Activated CD8-positive, alpha-beta memory T cell treated with anti-CD3 and anti-CD28 coated beads, Interleukin-2, amount 50 U/mL, for 48 hours (primary cell): ENCODE results near the gene SMC1B.
A peak's percentile ranks its signal among the peaks of the same experiment; 100 is the strongest.
"Not testable (repeated sequence)": the region's sequence is repeated elsewhere in the genome, so short reads cannot be mapped to it uniquely, and the experiment has no call there.

Source experiments
- DNase-seq: peaks from one replicate; pipeline ENCODE4 v3.0.0-alpha.2; 2020

Gene SMC1B

DNA sequence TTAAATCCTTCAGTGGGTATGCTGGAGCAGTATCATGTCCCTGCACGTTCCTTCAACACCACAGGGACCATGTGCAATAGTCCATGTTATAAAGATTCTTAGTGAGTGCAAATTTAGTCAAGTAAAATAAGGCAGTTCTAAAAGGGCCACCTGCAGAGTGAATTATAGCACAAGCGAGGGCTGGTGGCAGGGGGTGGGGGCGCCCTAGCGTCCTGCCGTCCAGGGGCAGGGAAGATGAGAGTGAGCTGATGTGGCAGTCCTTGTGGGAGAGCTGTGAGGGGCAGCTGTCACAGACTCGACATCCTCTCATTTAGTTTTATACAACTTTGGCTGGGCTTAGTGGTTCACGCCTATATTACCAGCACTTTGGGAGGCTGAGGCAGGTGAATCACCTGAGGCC is 74.6 kb downstream of the SMC1B start:
- DNase-seq, result no peak

DNA sequence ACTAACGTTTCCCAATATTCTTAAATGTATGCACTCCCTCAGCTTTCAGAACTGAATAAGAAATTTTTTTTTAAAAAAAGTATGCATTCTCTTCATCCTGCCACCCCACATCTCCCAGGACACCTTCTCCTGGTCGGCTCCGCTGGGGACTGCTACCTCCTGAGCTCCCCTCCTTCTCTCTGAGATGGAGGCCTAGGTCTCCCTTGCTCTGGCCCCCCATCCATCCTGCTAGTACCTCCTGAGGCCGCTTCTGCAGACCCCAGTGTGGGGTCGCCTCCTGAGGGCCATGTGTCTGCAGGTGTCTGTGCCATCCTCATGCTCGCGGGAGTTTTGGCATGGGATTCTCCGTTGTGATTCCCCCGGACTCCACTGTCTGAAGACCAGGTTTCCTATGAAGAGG is 75.9 kb downstream of the SMC1B start:
- no peak for DNase-seq

DNA sequence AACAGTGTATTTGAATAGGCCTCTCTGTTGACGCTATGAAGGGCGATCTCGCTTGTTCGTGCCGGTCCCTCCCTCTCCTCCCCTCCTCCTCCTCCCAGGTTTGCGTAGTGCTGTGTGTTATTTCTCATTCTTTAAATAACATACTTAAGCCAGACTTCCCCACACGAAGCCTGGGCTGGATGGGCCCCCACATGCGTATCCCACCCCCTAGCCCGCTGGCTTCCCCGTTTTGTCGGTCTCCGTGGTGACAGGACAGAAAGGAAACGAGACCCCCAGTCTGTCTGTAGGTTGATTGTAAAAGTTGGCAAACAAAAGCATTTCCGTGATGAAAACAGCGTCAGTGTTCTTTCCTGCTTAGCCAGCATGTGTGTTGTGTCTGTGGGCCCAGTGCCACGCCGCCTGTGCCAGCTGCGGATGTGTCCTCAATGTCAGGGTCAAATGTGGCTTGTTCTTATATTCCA is 76.4 kb downstream of the SMC1B start:
- DNase-seq, result no peak

DNA sequence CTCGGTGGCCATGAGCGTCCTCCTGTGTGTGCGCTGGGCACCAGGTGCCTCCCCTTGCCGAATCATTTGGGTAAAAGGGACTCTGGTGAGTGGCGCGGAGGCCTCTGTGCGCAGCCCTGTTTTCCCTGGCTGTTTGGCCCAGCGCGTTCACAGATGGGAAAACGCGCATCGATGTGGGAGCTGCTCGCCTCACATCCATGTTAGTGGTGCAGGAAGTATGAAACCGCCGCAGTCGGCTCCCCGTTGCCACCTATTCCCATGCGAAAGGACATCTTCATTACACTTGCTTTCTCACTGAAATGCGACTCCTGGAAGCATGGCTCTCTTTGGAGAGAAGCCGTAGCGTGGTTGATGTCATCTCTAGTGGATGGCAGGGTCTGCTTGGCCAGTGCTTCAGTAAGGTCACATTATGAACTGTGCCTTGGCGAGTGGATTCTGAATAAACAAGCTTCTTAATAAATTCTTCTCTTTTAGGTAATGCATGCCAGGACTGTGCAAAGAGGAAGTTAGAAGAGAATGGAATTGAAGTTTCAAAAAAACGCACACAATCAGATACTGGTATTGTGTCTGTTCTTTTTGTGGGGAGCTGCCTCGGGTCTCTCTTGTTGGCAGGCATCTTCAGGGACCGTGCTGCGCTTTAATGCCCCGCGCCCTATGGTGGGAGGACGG is 77.4 kb downstream of the SMC1B start:
- DNase-seq, result no peak

DNA sequence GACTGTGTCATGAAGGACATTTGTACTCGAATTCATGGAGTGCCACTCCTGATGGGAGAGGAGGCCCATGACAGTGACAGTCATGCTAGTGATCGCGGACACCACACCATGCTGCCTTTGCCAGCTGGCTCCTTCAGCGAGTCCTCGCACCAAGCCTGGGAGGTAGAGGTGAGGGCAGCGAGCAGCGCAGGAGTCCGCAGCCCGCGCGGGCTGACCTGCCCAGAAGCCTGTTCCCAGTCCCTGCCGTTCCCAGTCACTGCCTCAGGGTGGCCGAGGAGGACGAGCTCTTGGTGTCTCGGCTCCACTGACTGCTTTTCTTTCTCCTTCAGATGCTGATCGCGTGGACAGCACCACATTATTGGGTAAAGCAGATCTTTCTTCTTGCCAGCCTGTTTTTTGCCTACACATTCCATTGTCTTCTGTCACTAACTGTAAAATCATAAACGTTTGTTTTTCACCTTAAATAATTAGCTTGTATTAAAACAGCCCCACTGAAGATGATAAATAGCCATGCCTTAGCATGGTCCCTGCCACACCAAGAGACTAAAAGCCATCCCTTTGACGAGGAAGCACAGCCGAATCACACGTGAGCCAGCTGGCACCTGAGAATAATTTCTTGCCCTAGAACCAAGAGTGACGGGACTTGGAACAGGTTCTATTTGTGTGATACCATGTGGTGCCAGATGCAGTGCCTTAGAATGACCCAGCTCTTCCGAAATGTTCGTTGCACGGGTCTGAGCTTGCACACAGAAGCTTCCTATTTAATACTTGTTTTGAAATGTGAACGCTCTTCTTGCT is 78.2 kb downstream of the SMC1B start:
- no peak for DNase-seq

DNA sequence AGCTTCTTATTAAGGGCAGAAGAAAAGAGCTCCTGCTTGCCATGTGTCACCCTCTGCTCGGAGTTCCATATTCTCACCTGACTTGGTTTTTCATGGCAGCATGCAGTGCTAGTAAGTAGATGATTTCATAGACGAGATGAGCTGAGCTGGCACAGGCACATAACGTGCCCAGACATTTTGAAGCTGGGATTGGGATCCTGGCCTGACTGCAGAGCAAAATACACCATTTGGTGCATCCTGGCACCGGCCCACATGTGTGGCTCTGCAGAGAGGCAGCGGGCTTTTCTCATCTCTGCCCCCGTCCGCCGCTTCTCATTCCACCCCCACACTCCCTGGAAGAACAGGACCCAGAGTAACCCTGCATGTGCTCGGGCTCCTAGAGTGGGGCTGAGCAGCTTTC is 78.9 kb downstream of the SMC1B start:
- no peak for DNase-seq

DNA sequence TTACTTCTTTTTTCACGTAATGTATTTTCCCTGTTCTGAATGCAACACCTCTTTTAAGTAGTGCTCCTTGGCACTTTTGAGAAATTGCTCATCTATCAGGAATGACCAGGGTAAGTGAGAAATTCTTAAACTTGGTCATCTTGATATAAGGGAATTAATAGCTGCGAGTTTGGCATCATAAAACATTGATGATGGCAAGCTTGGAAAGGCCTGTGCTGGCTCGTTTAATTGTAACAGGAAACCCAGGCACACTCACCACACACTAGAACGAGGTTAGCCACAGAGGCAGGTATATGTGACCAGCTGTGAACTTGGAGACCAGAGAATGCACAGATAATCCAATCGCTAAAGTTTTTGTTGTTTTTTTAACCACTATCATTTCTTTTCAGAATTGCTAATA is 79.3 kb downstream of the SMC1B start:
- DNase-seq, result no peak

DNA sequence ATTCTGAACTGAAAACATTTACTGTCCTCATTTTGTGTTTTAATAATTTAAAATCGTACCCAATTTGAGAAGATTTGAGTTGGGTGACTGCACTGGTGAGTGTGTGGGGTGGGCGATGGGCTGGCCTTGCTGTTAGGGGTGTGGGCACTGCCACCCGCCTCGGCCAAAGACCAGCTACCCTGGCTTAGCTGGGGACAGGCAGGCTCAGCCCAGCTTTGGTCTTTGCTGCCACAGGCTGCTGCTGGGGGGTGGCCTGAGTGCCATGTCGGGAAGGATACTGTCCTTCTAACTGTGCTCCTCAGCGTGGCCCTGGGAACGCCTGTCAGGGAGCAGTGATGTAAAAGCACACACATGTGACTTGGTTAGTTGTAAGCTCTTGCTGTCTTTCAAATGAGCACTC is 81.4 kb downstream of the SMC1B start:
- no peak for DNase-seq

DNA sequence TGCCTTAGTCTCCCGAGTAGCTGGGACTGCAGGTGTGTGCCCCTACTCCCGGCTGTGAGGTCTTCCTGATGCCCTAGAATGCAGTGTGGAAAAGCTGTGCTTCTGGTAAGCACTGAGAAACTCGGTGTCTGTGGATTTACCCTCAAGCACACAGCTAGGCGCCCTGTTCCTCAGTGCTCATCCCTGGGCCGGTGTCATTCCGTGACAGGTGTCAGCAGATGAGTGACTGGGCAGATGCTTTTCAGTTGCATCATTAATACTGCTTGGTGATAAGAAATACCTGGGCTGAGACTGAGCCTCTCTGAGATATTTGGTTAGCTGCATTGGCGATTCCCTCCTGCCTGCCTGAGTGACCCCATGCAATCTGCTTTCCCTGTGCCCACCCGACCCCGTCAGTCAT is 81.9 kb downstream of the SMC1B start:
- no peak for DNase-seq

DNA sequence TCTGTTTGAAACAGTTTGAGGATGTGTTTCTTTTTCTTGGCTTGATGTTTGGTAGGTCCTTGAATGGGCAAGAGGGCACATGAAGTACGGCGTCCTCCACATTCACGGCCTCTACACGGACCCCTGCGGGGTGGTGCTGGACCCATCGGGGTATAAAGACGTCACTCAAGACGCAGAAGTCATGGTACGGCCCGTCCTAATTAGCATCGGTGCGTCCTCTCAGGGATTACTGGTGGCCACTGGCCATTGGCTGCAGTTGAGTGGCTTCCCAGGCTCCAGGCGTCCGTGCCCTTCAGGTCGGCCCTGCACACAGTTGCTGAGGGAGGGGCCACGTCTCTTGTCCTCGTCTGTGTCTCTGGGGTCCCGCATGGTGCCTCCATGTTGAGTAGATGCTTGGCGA is 82.9 kb downstream of the SMC1B start:
- no peak for DNase-seq

DNA sequence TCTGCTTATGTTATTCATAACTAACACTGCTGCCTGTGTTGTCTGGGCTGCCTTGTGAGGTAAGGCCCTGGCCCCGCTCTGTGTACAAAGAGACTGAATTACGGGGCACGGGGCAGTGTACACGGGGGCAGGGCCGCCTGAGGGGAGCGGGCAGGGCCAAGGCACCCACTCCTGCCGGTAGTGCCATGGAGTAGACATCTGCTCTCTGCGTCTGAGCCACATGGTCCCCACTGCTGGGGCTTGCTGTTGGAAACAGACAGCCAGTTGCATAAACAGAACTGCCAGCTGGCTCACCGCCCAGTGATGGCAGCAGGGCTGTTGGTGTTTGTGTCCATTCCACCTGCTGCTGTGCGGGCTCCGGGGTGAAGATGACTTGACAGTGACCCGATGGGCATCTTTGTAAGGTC is 83.9 kb downstream of the SMC1B start:
- no peak for DNase-seq

DNA sequence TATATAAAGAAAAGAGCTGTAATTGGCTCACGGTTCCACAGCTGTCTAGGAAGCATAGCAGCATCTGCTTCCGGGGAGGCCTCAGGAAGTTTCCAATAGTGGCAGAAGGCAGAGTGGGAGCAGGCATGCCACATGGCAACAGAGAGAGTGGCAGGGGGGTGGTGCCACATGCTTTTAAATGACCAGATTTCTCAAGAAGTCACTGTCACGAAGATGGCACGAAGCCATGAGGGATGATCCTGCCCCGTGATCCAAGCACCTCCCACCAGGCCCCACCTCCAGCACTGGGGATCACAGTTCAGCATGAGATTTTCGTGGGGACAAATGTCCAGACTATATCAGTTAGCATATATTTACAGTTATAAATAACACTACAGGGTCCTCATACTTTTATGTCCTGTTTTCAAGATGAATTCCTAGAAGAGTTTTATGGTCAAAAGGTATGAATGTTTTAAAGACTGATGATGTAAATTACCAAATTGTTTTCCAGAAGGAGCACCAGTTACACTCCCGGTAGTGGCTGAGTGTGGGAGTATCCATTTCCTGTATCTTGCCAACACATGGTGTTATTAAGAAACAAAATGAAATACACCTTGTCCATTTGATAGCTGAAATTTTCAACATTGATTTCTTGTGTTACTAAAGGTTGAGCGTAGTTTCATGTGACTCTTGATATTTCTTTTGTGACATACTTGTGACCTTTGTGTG is 84.4 kb downstream of the SMC1B start:
- DNase-seq, result no peak

DNA sequence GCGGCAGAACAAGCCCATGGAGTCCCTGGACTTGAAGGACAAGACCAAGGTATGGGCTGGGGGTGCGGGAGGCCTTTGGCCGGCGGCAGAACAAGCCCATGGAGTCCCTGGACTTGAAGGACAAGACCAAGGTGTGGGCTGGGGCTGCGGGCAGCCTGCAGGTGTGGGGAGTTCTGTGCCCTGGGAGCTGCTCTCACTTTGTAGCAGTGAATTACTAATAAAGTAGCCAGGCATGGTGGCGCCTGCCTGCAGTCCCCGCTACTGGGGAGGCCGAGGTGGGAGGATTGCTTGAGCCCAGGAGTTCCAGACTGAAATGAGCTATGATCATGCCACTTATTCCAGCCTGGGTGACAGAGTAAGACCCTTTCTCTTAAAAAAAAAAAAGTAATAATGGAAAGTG is 85.1 kb downstream of the SMC1B start:
- not testable (repeated sequence) for DNase-seq

DNA sequence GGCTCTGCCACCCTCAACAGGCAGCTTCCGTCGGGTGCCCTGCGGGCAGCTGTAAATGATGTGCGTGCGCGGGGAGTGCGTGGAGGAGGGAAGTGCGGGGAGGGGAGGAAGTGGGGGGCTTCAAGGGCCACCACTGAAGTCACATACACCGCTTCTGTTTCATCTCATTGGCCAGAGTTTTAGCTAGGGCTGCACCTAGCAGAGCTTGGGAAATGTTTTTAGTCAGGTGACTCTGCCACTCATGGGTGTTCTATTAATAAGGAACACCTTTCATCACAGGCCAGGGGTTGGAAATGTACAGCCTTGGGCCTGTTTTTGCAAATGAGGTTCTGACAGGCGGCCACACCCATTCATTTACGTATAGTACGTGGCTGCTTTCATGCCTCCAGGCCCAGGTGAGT is 89.1 kb downstream of the SMC1B start:
- no peak for DNase-seq

DNA sequence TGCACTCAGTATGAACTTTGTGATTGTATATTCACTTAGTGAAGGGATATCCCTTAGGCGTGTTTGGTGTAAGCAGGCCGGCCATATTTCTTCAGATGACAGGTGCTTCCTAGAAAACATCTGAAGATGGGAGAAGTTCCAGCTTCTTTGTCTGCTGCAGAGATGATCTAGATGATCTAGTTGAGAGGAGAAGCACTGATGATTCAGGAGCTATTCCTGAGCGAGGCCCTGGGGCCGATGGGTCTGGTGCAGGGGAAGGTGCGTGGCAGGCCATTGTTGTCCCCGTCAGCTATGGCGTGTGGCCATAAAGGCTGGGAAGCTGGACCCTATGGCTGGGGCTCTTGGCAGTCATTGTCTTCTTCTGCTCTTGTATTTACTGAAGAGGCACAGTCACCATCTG is 89.7 kb downstream of the SMC1B start:
- no peak for DNase-seq

DNA sequence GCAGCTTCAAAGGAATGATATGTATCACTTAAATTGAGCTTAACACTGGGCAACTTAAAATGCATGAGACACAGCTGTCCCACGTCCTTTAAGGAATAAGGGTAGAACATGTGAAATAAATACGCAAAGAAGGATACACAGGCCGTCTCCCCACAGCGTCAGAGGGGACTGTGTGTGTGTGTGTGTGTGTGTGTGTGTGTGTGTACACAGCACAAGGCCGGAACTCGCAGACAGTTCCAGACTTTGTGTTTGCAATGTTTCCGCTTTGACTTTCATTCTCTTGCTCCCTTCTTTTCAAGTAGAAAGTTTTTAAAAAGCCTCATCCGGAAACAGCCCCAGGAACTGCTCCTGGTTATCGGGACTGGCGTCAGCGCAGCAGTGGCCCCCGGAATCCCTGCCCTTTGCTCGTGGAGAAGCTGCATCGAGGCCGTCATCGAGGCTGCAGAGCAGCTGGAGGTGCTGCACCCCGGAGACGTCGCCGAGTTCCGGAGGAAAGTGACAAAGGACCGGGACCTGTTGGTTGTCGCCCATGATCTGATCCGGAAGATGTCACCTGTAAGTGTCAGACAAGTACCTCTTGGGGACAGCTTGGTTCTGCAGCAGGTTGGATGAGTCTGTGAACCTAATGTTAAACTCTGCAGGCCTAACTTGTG is 90.4 kb downstream of the SMC1B start:
- DNase-seq, result no peak

DNA sequence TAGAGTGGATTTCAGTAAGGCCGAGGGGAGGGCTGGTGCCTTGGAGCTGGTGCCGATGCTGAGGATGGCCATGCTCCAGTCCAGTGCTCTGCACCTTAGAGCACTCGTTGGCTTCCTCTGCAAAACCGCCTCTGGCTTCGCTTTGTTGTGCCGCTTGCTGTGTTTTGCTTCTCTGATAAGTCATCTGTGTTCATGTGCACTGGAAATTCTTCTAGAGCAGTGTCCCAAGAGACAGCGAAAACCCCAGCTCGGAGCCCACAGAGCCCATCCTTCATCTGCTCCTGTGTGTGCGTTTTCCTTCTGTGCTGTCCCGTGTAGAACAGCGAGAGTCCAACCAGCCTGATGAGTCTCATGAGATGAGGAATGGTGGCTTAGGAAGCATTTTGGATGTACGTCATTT is 91.6 kb downstream of the SMC1B start:
- DNase-seq, result no peak

DNA sequence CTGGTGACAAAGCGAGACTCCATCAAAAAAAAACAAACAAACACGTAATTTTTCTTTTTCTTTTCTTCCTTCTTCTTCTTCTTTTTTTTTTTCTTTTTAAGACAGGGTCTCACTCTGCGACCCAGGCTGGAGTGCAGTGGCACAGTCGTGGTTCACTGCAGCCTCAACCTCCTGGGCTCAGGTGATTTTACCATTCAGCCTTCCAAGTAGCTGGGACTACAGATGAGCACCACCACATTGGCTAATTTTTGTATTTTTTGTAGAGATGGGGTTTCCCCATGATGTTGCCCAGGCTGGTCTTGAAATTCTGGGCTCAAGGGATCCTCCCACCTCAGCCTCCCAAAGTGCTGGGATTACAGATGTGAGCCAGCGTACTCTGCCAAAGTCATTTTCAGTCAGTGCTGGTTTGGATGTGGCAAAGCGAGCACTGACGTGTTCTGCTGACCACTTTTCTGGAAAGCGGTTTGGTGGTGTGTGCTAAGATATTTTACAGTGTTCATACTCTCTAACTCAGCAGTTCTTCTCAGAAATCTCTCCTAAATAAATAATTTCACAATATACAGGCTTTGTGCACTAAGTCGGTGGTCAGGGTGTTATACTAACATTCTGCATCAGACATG is 92.9 kb downstream of the SMC1B start:
- no peak for DNase-seq

DNA sequence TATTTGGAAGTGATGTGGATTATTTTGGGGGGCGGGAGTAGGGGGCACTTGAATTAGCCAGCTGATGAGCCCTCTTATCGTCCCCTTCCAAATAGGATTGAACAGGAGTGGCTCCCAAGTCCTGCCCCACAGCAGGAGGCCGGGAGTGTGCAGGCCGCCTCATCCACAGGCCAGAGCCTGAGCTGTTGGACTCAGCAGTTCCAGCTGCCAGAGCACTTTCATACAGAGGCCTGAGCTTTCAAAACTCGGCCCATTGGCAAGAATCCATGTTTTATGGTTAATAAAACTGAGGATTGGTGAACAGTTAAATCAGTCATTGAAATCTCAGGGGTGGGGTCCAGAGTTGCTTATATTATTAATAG is 94.1 kb downstream of the SMC1B start:
- DNase-seq, result no peak

DNA sequence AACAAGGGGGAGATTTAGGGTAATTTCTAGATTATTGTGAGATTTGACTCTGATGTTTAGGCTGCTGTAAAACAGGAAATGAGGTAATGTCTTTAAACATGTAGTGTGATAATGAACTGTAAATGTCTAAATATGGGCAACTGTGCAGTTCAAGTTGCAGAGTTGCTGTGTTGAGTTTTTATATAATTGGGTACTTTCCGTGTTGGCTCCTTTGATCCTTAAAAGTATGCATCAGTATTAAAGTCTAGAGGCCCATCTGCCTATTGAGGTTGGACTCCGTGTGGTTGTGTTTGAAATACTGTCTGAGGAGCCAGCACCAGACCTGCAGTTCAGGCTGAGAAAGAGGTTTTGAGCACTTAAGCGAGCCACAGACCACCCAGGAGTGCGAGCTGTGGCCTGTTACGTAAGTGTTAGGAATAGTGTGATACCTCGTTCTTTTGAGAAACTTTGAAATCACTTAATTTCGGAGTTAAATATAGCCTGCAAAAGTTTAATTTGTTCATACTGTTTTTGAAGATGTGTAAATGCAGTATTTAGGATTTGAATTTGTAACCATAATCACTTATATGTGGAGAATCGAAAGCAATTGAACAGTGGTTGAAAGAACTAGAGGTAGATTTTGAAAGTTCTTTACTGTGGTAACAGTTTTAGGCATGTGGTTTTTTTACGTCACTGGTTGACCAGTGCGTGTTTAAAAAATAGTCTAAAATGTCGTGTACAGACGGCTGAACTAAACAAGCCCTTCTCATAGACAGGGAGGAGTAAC is 94.7 kb downstream of the SMC1B start:
- peak; percentile 64 for DNase-seq

DNA sequence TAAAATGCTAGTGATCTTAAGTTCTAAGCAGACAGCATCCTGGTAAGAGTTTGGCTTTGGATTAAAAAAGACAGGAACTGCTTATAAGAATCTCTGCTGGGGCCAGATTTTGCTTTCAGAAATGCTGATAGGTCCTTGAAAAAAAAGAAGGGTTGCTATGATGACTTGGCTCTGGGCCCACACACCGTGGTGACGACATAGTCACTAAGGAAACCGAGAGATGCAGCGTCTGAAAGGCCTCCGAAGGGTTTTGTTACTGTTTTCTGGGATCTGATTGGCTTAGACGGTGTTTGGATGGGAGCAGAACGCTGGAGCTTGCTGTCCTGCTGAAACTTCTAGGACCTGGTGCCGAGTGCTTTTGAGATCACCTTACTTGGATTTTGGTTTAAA is 95.2 kb downstream of the SMC1B start:
- peak; percentile 86 for DNase-seq

DNA sequence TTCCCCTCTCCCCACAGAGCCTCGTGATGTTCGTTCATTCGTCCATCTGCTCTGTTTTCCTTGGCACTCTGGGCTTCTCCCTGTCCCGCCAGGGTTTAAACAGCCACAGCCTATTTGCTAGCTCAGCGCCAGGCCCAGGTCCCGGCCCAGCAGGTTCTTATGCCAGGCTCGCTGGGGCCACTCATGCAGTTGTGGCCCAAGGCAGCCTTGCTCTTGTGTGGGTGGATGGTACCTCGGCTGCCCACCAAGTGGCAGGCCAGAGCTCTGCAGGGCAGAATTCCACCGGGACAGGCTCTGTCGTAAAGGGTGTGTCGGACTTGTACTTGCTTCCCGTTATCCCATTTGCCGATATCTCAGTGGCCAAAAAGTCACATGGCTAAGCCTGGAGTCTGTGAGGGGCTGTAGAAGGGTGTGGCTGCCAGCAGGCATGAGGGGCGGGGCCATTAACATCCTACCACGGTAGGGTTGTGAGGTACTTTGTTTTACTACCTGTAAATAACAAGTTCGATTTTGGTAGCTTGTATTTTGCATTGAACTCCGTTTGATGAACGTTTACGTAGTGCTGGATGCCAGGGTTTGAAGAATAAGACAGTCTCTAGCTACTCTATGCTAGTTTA is 95.7 kb downstream of the SMC1B start:
- no peak for DNase-seq
